GM06990 (cell line): ENCODE measurements around the gene CIB4.

Experiments
- DNase-seq: peaks from one replicate; pipeline ENCODE4 v3.0.0-alpha.2; 2011; ENCODE audit not compliant: insufficient read length; ENCODE audit errors: extremely low read depth
- H3K27me3 ChIP-seq: replicated peaks from 2 replicates; pipeline ENCODE4 v1.6.0; 2011; ENCODE audit warnings: low read length; ENCODE audit not compliant: control insufficient read depth, insufficient read depth
- H3K36me3 ChIP-seq: 2 replicates; pipeline ENCODE4 v1.5.1; 2011; ENCODE audit warnings: low read length; ENCODE audit not compliant: control insufficient read depth, insufficient read depth
- H3K4me3 ChIP-seq: replicated peaks from 2 replicates; pipeline ENCODE4 v1.5.1; 2011; ENCODE audit warnings: low read depth, mild to moderate bottlenecking, control low read depth, low read length
- CTCF ChIP-seq: IDR thresholded peaks from 2 replicates; pipeline ENCODE4 v1.5.1; 2011; ENCODE audit warnings: low read length, control low read depth, mild to moderate bottlenecking, inconsistent platforms; ENCODE audit not compliant: insufficient read depth, poor library complexity, severe bottlenecking

Gene CIB4

GRCh38 chr2:26623541-26624495, 17.3 kb downstream of the CIB4 start:
- Histone ChIP-seq H3K27me3 (peaks cover 2% of the 10 kb centered on the region; the same call in 1 of the 2 replicates), H3K36me3 (no peaks in the 10 kb centered on the region), H3K4me3 (no peak overlapping the region)
- DNase-seq: no peak
- TF ChIP-seq CTCF: no peak

GRCh38 chr2:26621469-26622199, 19.5 kb downstream of the CIB4 start:
- DNase-seq: no peak
- no peak for TF ChIP-seq CTCF
- H3K36me3 ChIP-seq: no peaks in the 10 kb centered on the region
- no peak overlapping the region for H3K4me3 ChIP-seq
- H3K27me3 ChIP-seq: peaks cover 2% of the 10 kb centered on the region; the same call in 1 of the 2 replicates

- no peak for DNase-seq
- H3K4me3 ChIP-seq: no peak overlapping the region
- H3K36me3 ChIP-seq: no peaks in the 10 kb centered on the region
- peaks cover 2% of the 10 kb centered on the region for H3K27me3 ChIP-seq
- TF ChIP-seq CTCF: no peak
Observed at GRCh38 chr2:26620031-26620605, 21.0 kb downstream of the CIB4 start.

GRCh38 chr2:26619521-26619951, 21.6 kb downstream of the CIB4 start:
- no peak for TF ChIP-seq CTCF
- H3K27me3 ChIP-seq: peaks cover 2% of the 10 kb centered on the region
- no peaks in the 10 kb centered on the region for H3K36me3 ChIP-seq
- no peak overlapping the region for H3K4me3 ChIP-seq
- DNase-seq: no peak

- Histone ChIP-seq H3K4me3 (no peak overlapping the region), H3K27me3 (peaks cover 2% of the 10 kb centered on the region), H3K36me3 (no peaks in the 10 kb centered on the region)
- no peak for DNase-seq
- no peak for TF ChIP-seq CTCF
Observed at GRCh38 chr2:26619096-26619495, 22.1 kb downstream of the CIB4 start.
